GM23248 (cell line): ENCODE results near the gene TRHDE. TPM values are rescaled to one million over a fixed set of nuclear protein-coding genes. Genes with fewer than 3 reads are reported as not detected.
"Not testable (repeated sequence)": the region's sequence is repeated elsewhere in the genome, so short reads cannot be mapped to it uniquely, and the experiment has no call there.

Source experiments
- DNase-seq: peaks from one replicate; pipeline ENCODE4 v3.0.0-alpha.2; 2015
- H2AFZ ChIP-seq: fragments of 200-600 bp; sonication (generic); 2 replicates; pipeline ENCODE4 v1.6.1; 2016; ENCODE audit warnings: antibody characterized with exemption
- H3F3A ChIP-seq: fragments of 200-600 bp; sonication (generic); 2 replicates; pipeline ENCODE4 v1.6.1; 2016; ENCODE audit warnings: mild to moderate bottlenecking, antibody characterized with exemption, mixed run types; ENCODE audit not compliant: insufficient read depth
- H3K27ac ChIP-seq: fragments of 200-600 bp; sonication (generic); 2 replicates; pipeline ENCODE4 v1.5.1; 2016; ENCODE audit warnings: mild to moderate bottlenecking
- H3K27me3 ChIP-seq: fragments of 200-600 bp; sonication (generic); replicated peaks from 2 replicates; pipeline ENCODE4 v1.6.1; 2016; ENCODE audit warnings: mild to moderate bottlenecking; ENCODE audit not compliant: insufficient read depth
- H3K36me3 ChIP-seq: fragments of 200-600 bp; sonication (generic); 2 replicates; pipeline ENCODE4 v1.6.1; 2016; ENCODE audit warnings: low read depth, mild to moderate bottlenecking
- H3K4me1 ChIP-seq: fragments of 200-600 bp; sonication (generic); 2 replicates; pipeline ENCODE4 v1.6.1; 2016; ENCODE audit warnings: mild to moderate bottlenecking; ENCODE audit not compliant: insufficient read depth
- H3K4me2 ChIP-seq: fragments of 200-600 bp; sonication (generic); one replicate; pipeline ENCODE4 v1.6.1; 2016; ENCODE audit warnings: mild to moderate bottlenecking; ENCODE audit not compliant: unreplicated experiment
- H3K4me3 ChIP-seq: fragments of 200-600 bp; sonication (generic); 2 replicates; pipeline ENCODE4 v1.5.1; 2016; ENCODE audit warnings: mild to moderate bottlenecking
- H3K79me2 ChIP-seq: fragments of 200-600 bp; sonication (generic); 2 replicates; pipeline ENCODE4 v1.6.1; 2016; ENCODE audit warnings: mild to moderate bottlenecking; ENCODE audit not compliant: insufficient read depth
- H3K9ac ChIP-seq: fragments of 200-600 bp; sonication (generic); 2 replicates; pipeline ENCODE4 v1.6.1; 2016; ENCODE audit warnings: mild to moderate bottlenecking
- H3K9me2 ChIP-seq: fragments of 200-600 bp; sonication (generic); 2 replicates; pipeline ENCODE4 v1.6.1; 2016; ENCODE audit warnings: mixed run types, mild to moderate bottlenecking, moderate library complexity; ENCODE audit not compliant: insufficient read depth
- H3K9me3 ChIP-seq: fragments of 200-600 bp; sonication (generic); one replicate; pipeline ENCODE4 v1.6.1; 2017; ENCODE audit warnings: low read depth
- H4K20me1 ChIP-seq: fragments of 200-600 bp; sonication (generic); 2 replicates; pipeline ENCODE4 v1.6.0; 2016; ENCODE audit not compliant: insufficient read depth
- EZH2 ChIP-seq: fragments of 200-600 bp; sonication (generic); IDR thresholded peaks from 2 replicates; pipeline ENCODE4 v1.6.1; 2018; ENCODE audit warnings: antibody characterized with exemption, mild to moderate bottlenecking; ENCODE audit not compliant: insufficient read depth, poor library complexity, severe bottlenecking
- EZH2phosphoT487 ChIP-seq: fragments of 200-600 bp; sonication (generic); IDR thresholded peaks from 2 replicates; pipeline ENCODE4 v1.6.1; 2018; ENCODE audit warnings: antibody characterized with exemption, moderate library complexity, mild to moderate bottlenecking, low read depth; ENCODE audit not compliant: insufficient read depth
- WGBS, 2 experiments: methylation state at CpG; one replicate each; pipeline ENCODE4 v1.1.6; 2015 to 2017; ENCODE audit warnings: low lambda C conversion rate in 2 of 2, low coverage in 1 of 2; ENCODE audit errors: missing lambda C conversion rate in 2 of 2; 5-methylcytosine and 5-hydroxymethylcytosine counted together
- in situ Hi-C: fragments of 300-500 bp; cut with MboI; formaldehyde crosslinking; loops from 2 replicates; pipeline ENCODE4 v1.15.0; 2020
- polyA plus RNA-seq: library from polyadenylated mRNA; unstranded; fragments of >200 nt; fragmentation: Nextera tagmentation; extraction: Ambion mirVana; gene quantifications from 2 replicates; pipeline ENCODE4 v1.2.1, GENCODE V29; 2016
- total RNA-seq: library from RNA; depleted of rRNA; stranded (reverse); fragments of >200 nt; shearing (Covaris generic); gene quantifications from 2 replicates; pipeline ENCODE4 v1.2.3, GENCODE V29; 2014

TRHDE gene
- total and polyA plus RNA-seq, 2 experiments from 2014 or later: 1.4 to 2.8 TPM

DNA sequence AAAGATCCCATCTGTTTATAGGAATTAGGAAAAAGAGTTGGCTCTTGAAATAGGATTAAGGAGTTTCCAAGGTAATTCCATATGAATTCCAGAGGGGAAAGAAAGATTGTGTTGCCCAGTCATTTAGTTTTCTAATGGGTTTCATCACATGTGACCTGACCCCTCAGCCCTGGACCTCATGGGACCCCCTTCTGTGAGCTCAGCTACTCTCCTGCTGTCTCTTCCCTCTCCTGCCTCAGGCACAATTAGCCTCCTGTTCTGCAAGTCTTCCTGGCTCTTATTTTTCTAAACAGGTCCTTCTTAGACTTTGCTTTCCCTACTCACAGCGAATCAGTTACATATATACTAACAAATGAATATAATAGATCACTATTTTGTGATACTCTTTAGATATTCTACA is 237.7 kb downstream of the TRHDE start:
- no peak overlapping the region for H2AFZ ChIP-seq
- no peaks in the 10 kb centered on the region for H3K9me3 ChIP-seq
- H3K4me3 ChIP-seq: no peak overlapping the region
- H3K9ac ChIP-seq: no peak overlapping the region
- H4K20me1 ChIP-seq: no peaks in the 10 kb centered on the region
- H3K4me2 ChIP-seq: no peak overlapping the region
- in situ Hi-C loops: no loop called here
- H3K36me3 ChIP-seq: no peaks in the 10 kb centered on the region
- H3K27me3 ChIP-seq: no peaks in the 10 kb centered on the region
- H3K79me2 ChIP-seq: no peaks in the 10 kb centered on the region
- 17 to 22% methylated on average over 1 of the region's 1 CpG for WGBS, 2 experiments
- DNase-seq: no peak
- no peaks in the 10 kb centered on the region for H3K9me2 ChIP-seq
- no peaks in the 10 kb centered on the region for H3F3A ChIP-seq
- H3K27ac ChIP-seq: no peak overlapping the region
- no peaks in the 10 kb centered on the region for H3K4me1 ChIP-seq
- TF ChIP-seq EZH2phosphoT487: no peak
- no peak for TF ChIP-seq EZH2

DNA sequence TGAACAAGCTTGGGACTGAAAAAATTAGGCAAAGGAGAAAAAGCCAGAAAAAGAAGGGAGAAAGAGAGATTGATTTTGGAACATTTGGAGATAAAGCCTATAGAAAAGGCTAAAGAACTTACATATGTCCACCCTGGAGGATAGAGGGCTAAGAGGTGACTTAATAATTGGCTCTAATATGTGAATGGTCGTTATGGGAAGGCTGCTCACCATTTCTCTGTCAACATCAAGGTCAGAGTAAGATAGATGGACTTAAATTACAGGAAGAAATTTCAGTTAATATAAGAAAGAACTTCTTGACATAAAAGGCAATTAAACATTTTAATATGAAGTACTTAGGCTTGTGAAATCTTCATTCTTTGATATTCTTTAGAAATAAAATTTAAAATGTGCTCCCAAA is 238.6 kb downstream of the TRHDE start:
- WGBS, 2 experiments: 0 to 9% methylated on average over 1 of the region's 1 CpG
- no peak for DNase-seq
- Histone ChIP-seq H3K4me1 (no peaks in the 10 kb centered on the region), H3K9ac (no peak overlapping the region), H3K79me2 (no peaks in the 10 kb centered on the region), H3K27me3 (no peaks in the 10 kb centered on the region), H2AFZ (no peak overlapping the region), H3K9me3 (no peaks in the 10 kb centered on the region), H3K9me2 (no peaks in the 10 kb centered on the region), H4K20me1 (no peaks in the 10 kb centered on the region), H3K27ac (no peak overlapping the region), H3K4me3 (no peak overlapping the region), H3K4me2 (no peak overlapping the region), H3K36me3 (no peaks in the 10 kb centered on the region), H3F3A (no peaks in the 10 kb centered on the region)
- in situ Hi-C loops: no loop called here
- TF ChIP-seq EZH2: no peak
- no peak for TF ChIP-seq EZH2phosphoT487

DNA sequence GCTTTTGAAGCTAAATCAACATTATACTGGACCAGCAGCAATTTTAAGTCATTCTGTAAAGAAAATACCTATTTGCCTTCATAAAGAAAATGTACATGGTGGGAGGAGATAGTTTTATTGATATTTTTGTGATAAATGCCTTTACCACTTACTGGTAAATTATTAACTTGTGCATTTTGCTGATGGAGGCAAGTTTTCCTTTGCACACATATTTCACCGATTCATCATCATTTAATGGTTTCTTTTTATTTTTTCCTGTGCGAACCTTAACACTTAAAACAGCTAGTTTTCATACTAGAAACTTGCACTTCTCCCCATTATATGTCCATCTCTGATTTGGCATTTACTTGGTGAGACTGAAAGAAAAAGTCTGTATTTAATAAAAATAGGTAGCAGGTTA is 239.3 kb downstream of the TRHDE start:
- Histone ChIP-seq H3K79me2 (no peaks in the 10 kb centered on the region), H3K9me2 (no peaks in the 10 kb centered on the region), H3K4me3 (no peak overlapping the region), H3K9ac (no peak overlapping the region), H4K20me1 (no peaks in the 10 kb centered on the region), H3F3A (no peaks in the 10 kb centered on the region), H3K27me3 (no peaks in the 10 kb centered on the region), H2AFZ (no peak overlapping the region), H3K4me1 (no peaks in the 10 kb centered on the region), H3K36me3 (no peaks in the 10 kb centered on the region), H3K27ac (no peak overlapping the region), H3K4me2 (no peak overlapping the region), H3K9me3 (no peaks in the 10 kb centered on the region)
- WGBS, 2 experiments: 34 to 50% methylated on average over 2 of the region's 2 CpGs
- DNase-seq: no peak
- in situ Hi-C loops: no loop called here
- no peak for TF ChIP-seq EZH2
- TF ChIP-seq EZH2phosphoT487: no peak

DNA sequence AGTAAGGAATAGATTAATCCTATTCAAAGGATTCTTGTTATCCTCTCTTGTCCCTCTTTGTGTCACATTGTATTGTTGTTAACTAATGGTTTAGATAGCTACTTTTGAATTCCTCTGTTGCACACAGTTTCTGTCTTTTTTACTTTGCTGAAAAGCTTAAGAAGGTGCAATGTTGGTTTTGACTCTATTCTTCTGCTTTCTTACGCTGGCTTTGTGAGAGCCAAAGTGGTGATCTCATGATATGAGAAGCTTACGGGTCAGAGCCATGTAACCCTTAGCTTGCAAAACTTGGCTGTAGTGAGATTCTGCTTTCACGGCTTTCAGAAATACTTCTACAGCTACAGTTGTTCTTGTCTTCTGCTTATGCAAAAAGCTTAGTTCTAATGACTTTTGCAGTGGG is 239.7 kb downstream of the TRHDE start:
- 8 to 27% methylated on average over 3 of the region's 3 CpGs for WGBS, 2 experiments
- no peak overlapping the region for H2AFZ ChIP-seq

DNA sequence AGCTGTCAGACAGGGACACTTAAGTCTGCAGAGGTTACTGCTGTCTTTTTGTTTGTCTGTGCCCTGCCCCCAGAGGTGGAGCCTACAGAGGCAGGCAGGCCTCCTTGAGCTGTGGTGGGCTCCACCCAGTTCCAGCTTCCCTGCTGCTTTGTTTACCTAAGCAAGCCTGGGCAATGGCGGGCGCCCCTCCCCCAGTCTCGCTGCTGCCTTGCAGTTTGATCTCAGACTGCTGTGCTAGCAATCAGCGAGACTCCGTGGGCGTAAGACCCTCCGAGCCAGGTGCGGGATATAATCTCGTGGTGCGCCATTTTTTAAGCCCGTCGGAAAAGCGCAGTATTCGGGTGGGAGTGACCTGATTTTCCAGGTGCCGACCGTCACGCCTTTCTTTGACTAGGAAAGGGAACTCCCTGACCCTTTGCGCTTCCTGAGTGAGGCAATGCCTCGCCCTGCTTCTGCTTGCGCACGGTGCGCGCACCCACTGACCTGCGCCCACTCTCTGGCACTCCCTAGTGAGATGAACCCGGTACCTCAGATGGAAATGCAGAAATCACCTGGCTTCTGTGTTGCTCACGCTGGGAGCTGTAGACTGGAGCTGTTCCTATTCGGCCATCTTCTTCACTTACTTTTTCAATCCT is 248.0 kb downstream of the TRHDE start:
- 60 to 68% methylated on average over 22 to 27 of the region's 27 CpGs for WGBS, 2 experiments
- H3F3A ChIP-seq: not testable (repeated sequence)

More for the DNA sequence above, 239.7 kb downstream of the TRHDE start:
- Histone ChIP-seq H3K4me2 (no peak overlapping the region), H3K4me1 (no peaks in the 10 kb centered on the region), H3K36me3 (no peaks in the 10 kb centered on the region), H3F3A (no peaks in the 10 kb centered on the region), H3K27ac (no peak overlapping the region), H3K9ac (no peak overlapping the region), H4K20me1 (no peaks in the 10 kb centered on the region), H3K9me3 (no peaks in the 10 kb centered on the region), H3K27me3 (no peaks in the 10 kb centered on the region), H3K79me2 (no peaks in the 10 kb centered on the region), H3K9me2 (no peaks in the 10 kb centered on the region), H3K4me3 (no peak overlapping the region)
- TF ChIP-seq EZH2: no peak
- no peak for TF ChIP-seq EZH2phosphoT487
- DNase-seq: peak; percentile 43
- in situ Hi-C loops: no loop called here

More for the DNA sequence above, 248.0 kb downstream of the TRHDE start:
- H3K9me3 ChIP-seq, DNase-seq, H3K9ac ChIP-seq, in situ Hi-C loops, H3K27ac ChIP-seq, H3K4me2 ChIP-seq, H3K4me3 ChIP-seq, H4K20me1 ChIP-seq, H3K27me3 ChIP-seq, H3K36me3 ChIP-seq, H3K9me2 ChIP-seq, H3K79me2 ChIP-seq, H3K4me1 ChIP-seq, H2AFZ ChIP-seq: not testable (repeated sequence)
